ACHN (cell line): Measurements from ENCODE around the gene CTIF.

Experiments
- DNase-seq: peaks from one replicate; pipeline ENCODE4 v3.0.0-alpha.2; 2015
- in situ Hi-C: cut with HindIII; loops from 2 replicates; pipeline ENCODE4 v1.10.0; 2017; ENCODE audit warnings: low sequenced_read_pairs, low pct_ligation_motif_present, low pct_unique_long_range_greater_than_20kb

Gene CTIF

DNA sequence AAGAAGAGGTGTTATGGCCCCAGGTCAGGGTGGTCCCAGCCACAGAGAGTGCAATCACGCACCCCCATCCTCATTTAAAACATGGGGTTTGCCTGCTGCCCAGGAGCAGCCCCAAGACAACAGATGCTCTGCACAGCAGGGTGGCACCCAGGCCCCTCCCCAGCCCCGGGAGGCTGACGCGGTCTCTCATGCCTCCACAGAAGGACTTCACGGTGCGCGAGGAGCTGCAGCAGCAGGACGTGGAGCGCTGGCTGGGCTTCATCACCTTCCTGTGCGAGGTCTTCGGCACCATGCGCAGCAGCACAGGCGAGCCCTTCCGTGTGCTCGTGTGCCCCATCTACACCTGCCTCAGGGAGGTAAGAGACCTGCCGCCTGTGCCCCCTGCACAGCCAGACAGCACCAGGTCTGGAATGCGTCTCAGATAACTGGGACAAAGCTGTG is 278.2 kb downstream of the CTIF start:
- DNase-seq, result no peak
- in situ Hi-C loops, result no loop called here

DNA sequence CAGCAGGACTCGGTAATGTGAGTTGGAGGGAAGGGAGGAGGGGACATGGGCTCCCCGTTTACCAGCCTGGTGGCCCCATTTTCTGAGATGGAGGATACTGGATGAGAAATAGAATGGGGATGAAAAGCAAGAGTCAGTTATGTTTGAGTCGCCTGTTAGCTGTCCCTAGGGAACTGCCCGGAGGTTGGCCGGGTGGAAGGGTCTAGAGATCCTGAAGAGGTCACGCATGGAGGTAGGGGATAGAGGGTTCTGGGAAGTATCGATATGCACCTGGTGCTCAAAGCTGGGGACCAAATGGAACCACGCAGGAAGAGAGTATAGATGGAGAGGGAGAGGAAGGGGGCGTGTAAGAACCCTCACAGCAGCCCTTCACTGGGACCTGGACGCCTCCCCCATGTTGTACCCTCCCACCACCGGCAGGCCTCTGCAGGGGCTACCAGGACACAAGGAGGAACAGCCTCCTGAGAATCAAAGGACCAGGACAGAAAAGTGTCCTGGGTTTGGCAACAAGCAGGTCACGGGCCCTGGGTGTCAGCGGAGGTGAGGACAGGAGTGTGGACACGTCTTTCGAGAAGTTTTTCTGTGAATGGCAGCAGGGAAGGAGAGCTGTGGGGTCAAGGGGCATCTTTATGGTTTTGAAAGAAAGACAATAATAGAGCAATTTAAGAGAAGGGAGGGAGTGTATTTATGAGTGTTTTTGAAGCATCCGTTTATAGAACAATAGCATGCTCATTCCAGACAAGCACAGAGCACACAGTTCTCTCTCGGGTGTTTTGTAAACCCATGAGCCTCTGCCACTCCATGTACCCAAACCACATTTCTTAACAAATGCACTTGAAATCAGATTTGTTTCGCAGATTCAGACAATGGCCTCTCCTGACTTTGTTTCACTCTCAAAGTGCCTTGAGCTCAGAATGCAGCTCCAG is 279.8 kb downstream of the CTIF start:
- no peak for DNase-seq
- in situ Hi-C loops, result no loop called here

DNA sequence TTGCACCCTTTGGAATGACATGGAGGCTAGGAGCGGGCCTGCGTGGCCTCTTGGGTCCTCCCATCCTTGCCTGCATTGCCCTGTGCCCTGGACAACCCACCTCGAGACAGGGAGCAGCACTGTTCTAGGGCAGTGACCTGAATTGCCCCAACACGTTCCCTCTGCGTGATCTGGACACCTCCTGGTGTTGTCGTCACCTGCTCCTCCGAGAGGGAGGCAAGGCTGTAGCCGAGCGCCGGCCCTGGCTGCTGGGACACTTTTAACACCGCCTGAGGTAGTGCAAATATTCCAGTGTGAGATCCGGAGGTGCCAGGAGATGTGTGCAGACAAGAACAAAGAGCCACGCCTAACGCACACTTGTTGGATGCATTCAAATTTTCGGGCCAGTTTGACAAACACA is 280.4 kb downstream of the CTIF start:
- no peak for DNase-seq
- in situ Hi-C loops, result no loop called here

DNA sequence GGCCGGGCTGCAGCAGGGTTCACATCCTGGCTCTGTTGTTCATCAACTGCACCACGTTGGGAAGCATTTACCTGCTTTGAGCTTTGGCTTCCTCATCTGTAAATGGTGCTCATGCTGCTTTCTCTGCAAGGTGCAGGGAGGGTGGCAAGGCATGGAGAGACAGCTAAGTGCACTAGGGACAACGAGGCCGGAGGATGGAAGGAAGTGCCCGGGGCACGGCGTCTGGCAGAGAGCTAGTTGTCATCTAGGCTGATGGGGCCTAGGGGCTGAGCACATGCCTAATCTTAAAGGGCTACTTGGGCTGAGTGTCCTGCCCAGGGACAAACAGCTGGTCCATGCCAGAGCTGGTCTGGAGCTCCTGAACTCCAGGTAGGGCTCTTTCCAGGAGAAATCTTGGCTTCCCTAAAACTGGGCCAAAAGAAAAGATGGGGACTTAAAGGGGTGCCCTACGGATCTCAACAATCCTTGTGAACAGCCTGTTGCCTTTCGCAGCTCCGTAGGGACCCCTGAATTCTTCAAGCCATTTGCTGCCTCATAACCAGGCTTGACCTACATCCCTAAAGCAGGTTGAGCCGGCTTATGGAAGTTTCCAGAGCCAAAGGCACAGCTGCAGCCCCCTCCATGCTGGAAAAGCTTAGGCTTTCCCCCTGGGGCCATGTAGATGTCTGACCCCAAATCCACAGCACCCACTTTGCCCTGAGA is 281.1 kb downstream of the CTIF start:
- in situ Hi-C loops, result no loop called here

GRCh38 chr18:48820483-48821250 is 281.8 kb downstream of the CTIF start:
- no peak for DNase-seq
- in situ Hi-C loops, result no loop called here

More for the DNA sequence above, 281.1 kb downstream of the CTIF start:
- DNase-seq, result no peak

GRCh38 chr18:48821251-48821590 is 282.4 kb downstream of the CTIF start:
- DNase-seq, result no peak
- in situ Hi-C loops, result no loop called here

- in situ Hi-C loops, result no loop called here
- DNase-seq, result no peak
Measured at GRCh38 chr18:48821845-48822244, 283.0 kb downstream of the CTIF start.

DNA sequence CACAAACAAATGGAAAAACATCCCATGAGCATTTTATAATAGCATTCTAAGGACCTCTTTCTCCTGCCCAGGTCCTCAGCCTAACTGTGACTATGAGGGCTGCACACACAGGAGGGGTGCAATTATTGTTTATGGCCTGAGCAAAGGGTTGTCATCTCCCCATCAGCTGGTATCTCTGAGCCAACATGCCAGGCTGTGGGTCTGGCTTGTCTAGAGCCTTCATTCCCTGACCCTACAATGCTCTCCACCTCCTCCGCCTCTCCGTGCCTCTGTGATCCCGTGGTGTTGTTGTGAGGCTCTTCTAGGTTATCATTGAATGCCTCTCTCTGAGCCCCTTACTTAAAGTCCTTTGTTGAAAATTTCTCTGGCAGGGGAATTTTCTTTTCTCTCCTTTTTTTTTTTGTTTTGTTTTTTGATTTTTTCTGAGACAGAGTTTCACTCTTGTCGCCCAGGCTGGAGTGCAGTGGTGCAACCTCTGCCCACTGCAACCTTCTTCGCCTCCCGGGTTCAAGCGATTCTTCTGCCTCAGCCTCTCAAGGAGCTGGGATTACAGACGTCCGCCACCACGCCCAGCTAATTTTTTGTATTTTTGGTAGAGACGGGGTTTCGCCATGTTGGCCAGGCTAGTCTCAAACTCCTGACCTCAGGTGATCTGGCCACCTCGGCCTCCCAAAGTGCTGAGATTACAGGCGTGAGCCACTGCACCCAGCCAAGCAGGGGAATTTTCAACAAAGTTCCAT is 285.6 kb downstream of the CTIF start:
- in situ Hi-C loops, result no loop called here
- no peak for DNase-seq

GRCh38 chr18:48825101-48825745 is 286.4 kb downstream of the CTIF start:
- DNase-seq, result no peak
- in situ Hi-C loops, result no loop called here

- DNase-seq, result no peak
- in situ Hi-C loops, result no loop called here
Measured at GRCh38 chr18:48826271-48826670, 287.4 kb downstream of the CTIF start.

GRCh38 chr18:48826806-48827205 is 288.0 kb downstream of the CTIF start:
- in situ Hi-C loops, result no loop called here
- DNase-seq, result no peak

DNA sequence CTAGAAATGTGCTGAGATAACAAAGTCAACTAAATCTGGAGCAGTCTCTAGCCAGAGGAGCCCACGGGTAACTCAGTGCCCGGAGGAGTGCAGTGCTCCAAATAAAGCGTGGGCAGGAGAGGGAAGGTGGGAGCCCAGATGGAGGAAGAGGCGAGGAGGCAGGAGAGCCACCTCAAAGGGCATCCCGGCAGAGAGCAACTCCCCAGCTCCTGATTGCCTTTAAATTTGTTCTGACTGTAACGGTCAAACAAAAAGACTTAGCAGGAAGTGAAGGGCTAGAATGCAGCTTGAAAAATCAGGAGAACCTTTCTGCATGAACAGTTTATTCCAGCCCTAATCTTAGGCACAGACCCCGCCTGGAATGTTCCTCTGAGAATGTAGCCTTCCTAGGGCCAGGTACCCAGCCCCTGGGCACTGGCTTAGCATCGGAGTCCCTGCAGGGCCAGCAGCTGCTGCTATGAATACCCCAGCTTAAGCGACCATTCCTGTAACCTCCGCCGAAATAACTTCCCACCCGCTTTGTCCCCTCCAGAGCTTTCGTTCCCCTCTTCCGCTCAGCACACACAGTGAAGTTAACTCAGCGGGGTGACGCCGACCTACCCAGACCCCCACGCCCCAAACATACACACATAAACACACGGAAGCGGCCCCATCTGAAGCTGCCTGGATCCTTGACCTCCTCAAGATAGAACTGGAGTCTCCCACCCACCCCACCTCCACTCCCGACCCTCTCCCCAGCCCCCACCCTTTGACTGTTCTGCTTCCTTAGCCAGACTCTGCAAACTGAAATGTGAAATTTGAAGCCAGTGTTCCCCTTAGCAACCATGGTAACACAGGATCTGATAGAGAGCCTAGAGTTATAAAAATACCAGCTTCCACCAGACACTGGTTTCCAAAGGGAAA is 288.7 kb downstream of the CTIF start:
- in situ Hi-C loops, result no loop called here
- no peak for DNase-seq

DNA sequence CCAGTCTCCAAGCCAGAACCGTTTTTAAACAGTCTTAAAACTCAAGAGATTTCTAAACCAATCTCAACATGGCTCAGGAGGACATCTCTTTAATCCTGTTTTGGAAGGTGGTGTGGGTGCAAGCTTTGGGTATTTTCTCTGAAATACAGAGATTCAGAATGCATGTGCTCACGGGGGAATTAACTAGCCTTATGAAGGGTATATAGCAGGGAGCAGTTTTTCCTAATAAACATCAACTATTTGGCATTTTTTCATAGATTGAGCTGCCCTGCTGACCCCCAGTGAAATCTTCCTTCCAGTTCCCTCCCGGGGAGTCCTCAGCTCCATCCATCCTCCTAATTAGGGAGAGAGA is 289.3 kb downstream of the CTIF start:
- DNase-seq, result no peak
- in situ Hi-C loops, result no loop called here

- DNase-seq, result no peak
- in situ Hi-C loops, result no loop called here
Measured at GRCh38 chr18:48828691-48829442, 290.0 kb downstream of the CTIF start.

DNA sequence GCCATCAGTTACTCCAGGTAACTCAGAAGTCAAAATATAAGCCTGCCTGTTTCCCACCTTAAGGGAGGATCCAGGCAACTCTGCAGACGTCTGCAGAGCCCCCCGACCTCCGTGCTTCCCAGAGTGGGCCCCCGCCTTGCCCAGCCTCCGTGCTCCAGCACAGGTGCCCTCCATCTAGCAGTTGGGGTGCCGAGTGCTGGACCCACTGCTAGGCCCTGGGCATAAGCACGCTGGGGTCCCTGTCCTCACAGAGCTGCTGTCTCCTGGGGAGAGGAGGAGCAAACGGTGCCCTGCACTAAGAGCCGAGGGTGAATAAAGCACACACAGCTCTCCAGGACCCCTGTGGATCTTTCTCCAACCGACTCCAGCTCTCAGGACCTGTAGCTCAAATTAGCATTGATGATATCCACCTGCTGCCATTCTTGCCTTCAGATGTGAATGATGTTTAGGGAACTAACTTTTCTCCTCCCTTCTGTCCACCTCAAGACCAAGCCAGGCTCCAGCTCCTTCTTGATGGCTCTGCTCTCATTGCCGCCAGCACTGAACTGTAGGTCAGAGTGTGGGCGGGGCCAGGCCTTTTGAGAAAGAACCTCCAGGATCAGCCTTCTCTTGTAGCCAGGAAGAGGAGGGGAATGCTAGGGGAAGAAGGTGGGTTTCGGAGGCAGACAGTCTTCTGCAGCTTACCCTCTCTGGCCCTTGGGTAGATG is 290.8 kb downstream of the CTIF start:
- no peak for DNase-seq
- in situ Hi-C loops, result no loop called here

- no peak for DNase-seq
- in situ Hi-C loops, result no loop called here
Measured at GRCh38 chr18:48831113-48831759, 292.4 kb downstream of the CTIF start.
